HG02610 (cell line): ENCODE data around the gene CCDC85B.
"Not testable (repeated sequence)": the region's sequence is repeated elsewhere in the genome, so short reads cannot be mapped to it uniquely, and the experiment has no call there.

Source experiments
- ATAC-seq: cut with Tn5 transposase; IDR thresholded peaks from one replicate; pipeline ENCODE4 v1.9.1; 2021; ENCODE audit warnings: mild to moderate bottlenecking, moderate library complexity; ENCODE audit not compliant: unreplicated experiment

CCDC85B gene

DNA sequence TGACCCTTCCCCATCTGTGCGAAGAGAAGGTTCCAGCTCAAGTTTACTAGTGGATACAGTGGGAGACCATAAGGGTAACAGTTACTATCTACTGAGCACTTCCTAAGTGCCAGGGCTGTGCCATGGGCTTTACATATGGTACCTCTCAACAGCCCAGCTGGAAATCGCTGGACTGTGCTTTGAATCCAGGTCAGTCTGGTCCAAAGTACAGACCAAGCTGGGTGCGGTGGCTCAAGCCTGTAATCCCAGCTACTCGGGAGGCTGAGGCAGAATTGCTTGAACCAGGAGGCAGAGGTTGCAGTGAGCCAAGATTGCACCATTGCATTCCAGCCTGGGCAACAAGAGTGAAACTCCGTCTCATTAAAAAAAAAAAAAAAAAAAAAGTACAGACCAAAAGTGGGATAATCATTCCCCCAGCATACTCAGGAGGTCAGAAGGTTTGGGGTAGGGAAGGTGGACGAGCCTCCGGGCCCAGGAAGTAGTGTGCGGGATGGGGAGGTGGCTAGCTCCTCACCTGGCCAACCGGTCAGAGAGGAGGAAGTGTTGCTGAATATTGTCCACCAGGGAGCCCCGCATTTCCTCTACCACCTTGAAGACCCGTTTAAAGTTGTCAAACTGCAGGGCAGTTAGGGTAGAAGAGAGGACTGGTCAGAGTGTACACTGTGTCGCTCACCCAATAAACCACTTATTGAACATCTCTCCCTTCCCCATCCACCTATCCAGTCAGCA, 4.5 kb upstream of the CCDC85B start:
- ATAC-seq, result no peak

DNA sequence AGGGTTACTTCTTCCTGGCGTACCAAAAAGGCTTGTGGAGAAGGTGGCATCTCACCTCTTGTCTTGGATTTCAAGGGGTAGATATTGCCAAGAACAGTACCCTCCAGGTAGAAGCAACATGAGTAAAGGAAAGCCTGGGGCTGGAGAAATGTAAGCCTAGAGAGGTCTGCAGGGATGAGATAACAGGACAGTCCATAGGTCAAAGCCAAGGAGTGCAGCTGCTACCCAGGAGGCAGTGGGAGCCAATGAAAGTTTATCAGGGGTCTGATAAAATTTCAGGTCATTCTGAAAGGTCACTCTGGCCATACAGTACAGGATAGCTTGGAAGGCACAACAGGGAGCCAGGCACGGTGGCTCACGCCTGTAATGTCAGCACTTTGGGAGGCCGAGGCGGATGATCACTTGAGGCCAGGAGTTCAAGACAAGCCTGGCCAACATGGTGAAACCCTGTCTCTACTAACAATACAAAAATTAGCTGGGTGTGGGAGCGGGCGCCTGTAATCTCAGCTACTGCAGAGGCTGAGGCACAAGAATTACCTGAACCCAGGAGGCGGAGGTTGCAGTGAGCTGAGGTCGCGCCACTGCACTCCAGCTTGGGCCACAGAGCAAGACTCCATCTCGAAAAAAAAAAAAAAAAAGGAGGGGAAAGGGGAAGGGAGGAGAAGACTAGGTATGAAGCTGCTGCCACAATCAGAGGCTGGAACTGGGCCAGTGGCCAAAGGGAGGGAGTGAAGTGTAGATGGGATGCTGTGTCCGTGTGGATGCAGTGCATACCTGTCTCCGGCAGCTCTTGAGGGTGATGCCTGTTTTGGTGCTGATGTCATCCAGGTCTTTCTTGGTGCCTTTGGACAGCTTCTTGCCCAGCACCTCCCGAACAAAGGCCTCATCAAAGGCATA, 3.4 kb upstream of the CCDC85B start:
- ATAC-seq, result no peak

DNA sequence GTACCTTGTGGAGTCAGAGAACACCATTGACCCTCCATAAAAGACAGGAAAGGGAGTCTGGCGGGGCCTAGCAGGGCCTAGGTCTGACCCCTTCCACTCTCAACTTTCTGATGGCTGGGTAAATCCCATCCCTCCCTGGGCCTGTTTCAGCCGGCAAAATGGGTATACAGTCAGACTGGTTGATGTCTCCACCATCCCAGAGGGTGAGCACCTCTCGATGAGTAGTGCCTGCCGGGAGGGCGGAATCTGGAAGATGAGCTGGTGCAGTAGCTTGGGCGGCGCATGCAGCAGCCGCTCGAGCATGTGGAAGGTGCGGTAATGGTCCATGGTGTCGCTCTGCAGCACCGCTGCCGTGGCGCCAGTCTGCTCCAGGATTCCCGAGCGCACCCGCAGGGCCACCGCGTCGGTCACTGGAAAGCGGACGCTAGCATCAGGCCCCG, 2.7 kb upstream of the CCDC85B start:
- ATAC-seq, result no peak

DNA sequence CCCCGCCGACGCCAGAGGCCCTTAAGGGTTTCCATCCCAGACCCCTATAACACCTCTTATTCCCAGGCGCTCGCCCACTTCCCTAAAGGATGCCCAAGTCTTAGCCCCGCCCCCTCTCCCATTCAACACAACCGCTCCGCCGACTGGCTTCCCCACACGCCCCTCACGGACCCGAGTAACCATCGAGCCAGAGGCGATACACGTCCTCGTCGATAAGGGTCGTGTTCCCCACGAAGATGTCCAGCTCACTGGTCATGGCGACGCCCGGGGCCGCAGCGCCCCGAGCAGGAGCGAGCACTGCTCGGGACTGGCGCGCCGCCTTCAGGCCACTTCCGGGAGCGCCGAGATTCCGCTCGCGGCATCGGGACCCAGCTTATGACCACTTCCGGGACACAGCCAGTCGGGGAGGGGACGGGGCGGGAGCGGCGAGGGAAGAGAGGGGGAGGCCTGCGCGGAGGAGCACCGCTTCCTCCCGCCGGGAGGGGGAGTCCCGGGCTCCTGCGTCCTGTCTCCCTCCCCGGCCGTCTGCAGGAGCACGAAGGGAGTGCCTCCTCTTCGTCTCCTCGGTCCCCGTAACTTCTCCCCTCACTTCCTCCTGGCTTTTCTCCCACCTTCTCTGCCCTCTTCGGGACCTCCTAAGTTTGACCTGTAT, 2.2 kb upstream of the CCDC85B start, which contains the start of gene FIBP:
Gene FIBP (minus strand): TSS at position 309 of the 652 bp plus-strand sequence. CDS start 53 bp downstream, at position 256.
- peak; percentile 36 for ATAC-seq

DNA sequence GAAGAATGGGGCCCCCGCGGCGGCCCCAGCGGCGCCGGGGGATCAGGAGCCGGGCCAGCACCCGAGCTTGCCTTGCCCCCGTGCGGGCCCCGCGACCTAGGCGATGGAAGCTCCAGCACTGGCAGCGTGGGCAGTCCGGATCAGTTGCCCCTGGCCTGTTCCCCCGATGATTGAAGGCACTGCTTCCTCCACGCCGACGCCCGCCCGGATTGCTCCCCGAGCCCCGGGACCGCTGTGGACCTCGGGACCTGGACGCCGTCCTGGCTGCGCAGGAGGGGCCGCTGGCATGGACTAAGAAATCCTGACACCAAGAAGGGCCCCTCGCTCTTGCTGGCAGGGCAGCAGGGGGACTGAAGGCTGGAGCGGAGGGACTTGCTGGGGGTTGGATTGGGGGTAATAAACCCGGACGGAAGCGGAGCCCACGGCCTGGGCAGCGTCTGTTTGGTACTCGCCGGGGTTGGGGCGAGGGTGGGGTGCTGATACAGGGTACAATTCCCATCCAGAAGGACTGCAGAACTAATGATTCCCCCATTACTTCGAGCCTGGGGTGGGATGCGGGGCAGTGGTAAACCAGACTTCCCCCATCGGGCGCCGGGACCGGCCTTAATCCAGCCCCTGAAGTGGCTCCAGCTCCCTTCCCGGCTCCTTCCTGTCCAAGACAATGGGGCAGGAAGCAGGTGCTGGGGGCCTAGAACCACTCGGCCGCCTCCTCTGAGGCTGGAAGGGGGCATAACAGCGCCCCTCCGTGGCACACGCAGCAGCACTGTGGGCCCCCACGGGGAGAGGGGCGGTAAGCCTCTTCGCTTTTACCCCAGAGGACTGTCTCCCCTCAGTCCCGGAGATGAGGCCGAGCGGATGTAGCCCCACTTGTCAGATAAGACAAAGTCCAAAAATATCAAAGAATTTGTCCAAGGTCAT, 1.0 kb downstream of the CCDC85B start:
- no peak for ATAC-seq

DNA sequence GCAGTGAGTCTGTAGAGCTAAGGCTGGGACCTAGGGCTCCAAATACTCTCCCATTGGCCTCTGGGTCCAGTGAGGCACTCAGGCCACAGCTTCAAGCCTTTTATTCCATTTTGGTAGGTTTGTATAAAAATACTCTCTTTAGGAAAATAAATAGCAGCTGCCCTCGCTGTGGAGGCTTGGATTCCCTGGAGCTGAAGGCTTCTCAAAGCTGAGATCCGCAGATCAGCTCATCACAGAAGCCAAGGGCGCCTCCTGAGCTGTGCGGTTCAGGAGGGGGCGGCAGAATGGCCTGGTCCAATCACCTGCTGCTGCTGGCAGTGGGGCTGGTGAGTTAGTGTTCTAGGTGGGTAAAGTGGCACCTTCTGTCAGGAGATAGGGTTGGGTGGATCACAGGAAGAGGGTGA, 1.7 kb downstream of the CCDC85B start:
- not testable (repeated sequence) for ATAC-seq

DNA sequence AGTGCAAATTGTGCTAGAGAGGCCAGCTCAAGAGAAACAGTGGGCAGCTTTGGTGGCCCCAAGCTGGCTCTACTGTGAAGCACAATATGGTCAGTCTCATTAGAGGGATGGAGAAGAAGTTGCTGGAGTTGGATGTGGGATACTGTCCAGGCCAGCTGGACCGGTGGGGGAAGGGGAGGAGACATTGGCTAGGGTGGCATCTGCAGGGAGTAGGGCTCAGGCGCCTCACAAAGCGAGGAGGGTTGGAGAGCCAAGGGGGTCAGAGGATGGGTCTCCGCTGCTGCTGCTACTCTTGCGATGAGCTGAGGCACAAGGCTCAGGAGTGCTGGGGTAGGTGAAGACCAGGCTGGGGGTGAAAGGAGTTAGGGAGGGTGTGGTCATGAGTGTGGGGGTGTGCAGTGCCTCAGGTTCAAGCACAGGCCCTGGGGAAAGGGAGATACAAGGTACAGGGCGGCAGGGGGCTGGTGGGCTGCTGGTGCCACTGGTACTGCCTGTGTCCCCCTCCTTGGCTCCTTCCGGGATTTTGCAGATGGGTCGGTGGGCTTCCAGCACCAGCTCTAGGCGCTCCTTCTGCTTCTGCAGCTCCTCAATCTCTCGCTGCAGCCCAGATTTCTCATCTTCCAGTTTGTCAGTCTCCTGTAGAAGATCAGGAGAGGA, 2.3 kb downstream of the CCDC85B start:
- no peak for ATAC-seq

DNA sequence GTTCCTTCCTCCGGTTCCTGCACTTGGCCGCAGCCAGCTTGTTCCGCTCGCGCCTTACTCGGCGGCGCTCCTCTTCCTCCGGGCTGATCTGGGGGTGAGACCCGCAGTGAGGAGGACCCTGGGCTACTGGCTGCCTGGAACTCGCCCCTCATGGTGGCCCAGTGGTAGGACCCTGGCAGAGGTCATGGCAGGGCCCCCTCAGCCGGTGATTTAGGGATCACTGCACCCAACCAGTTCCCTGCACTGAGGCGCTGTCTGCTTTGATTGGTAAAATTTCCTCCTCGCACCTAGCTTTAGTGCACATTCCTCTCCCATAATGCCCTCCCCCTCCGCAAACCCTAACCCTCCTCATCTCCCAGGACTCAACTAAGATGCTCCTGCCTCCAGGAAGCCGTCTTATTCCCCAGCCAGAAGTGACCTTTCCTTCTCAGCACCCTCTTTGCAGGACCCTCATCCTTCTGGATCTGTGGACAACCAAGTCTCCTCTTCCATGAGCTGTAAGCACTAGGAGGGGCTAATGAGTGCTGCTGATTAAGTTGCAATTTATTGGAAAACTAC, 3.6 kb downstream of the CCDC85B start:
- no peak for ATAC-seq

DNA sequence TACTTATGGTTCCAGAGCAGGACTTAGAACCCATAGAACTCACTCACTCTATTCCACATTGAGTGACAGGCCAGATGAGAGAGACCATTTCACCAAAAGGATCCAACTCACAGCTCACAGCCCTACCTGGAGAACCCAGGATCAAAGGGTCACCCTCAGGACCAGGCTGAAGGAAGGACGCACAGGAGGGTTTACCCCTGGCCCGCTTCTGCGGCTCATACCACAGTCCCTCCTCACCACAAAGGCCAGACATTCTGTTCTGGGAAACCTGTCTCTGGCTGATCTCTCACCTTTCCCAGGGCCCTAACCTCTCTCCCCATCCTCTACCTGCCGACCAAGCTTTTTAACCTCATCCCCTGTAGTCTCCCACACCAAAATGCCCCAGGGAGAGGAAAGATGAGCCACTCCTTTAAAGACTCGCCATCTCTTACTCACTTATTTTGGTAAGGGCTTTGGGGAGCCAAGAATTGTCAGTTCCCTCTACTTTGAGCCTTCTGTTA, 5.1 kb downstream of the CCDC85B start:
- ATAC-seq, result no peak

DNA sequence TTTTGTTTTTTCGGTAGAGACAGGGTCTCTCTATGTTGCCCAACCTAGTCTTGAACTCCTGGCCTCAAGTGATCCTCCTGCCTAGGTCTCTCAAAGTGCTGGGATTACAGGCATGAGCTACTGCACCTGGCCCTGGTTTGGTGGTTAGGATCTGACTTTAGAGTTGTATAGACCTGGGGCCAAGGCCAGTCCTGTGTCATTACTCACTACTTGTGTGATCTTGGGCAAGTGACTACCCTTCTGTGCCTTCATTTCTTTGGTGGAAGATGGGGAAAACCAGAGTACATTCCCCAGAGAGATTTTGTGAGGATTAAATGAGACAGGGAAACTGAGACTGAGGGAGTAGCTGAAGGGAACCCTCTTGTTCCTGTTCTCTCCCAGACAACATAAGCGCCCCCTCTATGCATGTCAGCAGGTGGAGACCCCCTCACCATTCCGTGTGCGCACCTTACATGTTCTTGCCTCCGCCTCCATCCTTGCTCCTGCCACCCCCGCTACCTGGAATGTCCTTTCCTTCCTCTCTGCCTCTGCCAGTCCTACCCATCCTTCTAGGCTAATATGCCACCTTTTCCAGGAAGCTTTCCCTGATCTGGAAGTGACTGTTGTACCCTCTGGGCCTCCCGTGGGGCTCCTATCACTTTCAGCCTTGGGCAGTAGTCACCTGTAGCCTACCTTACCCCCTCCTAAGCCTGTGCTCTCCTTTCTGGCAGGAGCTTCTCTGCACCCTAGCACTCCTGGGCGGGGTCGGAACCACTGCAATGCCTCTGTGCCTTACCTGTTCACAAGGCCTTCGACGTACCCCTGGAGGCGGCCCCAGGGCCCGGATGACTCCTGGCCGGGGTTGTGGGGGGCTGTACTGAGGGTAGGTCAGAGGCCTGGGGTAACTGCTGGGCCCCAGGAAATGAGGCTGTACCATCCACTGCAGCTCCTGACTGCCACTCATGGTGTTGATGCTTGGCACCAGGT, 5.8 kb downstream of the CCDC85B start:
- ATAC-seq, result no peak

DNA sequence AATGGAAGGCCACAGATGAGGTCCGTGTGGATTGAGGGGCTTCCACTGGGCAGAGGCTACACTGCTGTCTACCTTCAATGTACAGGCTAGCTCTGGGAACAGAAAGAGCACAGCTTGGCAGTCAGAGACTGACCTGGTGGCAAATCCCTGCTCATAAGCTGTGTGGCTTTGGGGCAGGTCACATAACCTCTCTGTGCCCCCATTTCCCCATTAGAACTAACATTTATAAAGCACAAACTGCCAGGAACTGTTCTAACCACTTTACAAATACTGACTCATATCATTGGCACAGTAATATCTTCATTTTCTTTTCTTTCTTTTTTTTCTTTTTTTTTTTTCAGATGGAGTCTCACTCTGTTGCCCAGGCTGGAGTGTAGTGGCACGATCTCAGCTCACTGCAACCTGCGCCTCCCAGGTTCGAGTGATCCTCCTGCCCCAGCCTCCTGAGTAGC, 6.6 kb downstream of the CCDC85B start:
- no peak for ATAC-seq

DNA sequence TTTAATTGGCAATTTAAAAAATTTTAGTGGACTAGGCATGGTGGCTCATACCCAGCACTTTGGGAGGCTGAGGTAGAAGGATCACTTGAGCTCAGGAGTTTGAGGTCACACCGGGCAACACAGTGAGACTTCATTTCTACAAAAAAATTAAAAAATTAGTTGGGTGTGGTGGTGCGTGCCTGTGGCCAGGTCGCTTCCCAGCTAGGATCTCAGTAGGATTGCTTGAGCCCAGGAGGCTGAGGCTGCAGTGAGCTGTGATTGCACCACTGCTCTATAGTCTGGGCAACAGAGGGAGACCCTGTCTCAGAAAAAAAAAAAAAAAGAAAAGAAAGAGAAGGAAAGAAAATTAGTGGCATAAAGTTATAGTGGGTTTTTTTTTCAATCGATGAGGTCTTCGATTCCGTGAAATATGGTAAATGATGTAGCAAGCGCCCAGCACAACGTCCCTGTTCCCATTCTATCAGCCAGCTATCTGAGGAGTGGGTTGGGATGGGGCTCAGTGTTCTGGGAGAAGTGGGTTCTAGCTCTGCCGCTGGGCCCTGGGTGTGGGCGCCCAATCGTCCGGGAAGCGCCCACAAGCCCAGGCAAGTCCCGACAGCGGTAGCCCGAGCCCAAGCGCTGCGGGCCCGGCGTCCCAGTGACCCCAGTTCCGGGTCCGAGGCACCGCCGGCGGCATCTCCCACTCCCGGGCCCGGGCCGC, 8.3 kb downstream of the CCDC85B start:
- ATAC-seq, result no peak

DNA sequence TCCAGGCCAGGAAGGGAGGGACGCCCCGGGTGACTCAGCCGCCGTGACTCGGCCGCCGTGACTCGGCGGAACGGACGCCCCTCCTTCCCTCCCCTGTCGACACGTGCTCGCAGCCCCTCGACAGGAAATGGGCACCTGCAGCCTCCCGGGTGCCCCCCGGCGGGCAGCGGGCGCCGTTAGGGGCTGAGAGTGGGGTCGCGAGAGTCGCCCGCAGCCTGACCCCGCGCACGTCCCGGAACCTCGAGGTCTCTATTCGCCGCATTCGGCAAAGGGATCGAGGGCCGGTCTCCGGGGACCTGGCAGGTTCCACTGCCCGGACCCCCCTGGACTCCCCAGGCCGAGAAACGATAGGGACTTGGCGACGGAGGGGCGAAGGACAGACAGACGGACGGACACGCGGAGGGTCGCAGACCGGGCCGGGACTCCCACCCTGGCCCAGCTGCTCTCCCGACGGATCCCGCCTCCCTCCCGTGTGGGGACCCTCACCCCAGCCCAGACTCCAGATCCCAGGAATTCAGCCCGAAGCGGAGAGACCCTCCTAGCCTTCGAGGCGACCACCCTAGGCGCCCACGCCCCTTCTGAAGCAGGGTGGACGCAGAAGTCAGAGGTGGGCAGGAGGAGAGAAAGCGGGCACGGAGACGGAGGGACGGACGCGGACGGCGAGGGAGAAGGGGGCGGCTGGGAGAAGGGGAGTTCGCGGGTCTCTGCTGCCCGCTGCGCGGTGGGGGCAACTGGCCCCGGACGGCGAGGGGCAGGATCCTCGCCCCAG, 9.1 kb downstream of the CCDC85B start:
- ATAC-seq, result no peak

DNA sequence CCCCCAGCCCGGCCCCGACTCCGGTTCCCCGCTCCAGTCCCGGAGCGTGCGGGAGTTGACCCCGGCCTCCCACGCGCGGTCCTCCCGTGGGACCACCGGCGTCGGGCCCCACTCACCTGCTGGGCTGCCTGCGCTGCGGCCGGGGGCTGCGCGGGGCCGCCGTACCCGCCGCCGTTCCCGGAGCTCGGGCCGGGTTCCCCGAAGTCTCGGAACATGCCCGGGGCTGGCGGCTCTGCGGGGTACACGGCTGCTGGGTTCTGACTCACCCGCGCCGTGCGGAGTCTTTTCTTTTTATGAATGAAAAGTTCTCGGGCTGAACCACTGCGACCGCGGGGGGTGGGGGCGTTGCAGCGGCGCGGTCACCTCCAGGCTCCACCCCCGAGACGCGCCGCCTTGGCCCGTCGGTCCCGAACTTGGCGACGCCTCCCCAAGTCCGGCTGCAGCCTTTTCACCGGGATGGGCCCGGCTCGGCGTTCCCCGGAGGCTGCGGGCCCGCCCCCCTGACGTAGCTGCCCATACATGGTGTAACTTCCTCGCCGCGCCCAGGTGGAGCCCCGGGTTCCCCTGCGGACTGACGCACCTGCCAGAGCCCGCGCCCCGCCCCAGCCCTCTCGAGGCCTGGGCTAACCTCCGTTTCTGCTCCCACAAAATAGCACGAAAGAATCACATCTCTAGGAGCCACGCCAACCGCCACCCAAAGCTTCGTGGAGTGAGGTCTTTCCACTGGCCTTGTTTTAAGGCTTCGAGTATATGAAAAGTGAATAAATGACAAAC, 9.8 kb downstream of the CCDC85B start, which contains the start of gene FOSL1:
Gene FOSL1 (minus strand): TSS at position 264 of the 774 bp plus-strand sequence. CDS start 49 bp downstream, at position 215.
- ATAC-seq, result peak; percentile 70

DNA sequence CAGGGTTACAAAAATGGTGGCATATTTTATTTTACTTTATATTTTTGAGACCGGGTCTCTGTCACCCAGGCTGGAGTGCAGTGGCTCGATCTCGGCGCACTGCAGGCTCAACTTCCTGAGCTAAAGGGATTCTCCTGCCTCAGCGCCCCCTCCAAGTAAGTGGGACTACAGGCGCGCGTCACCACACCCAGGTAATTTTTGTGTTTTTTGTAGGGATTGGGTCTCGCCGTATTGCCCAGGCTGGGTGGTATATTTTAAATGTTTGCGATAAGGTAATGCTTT, 10.4 kb downstream of the CCDC85B start:
- ATAC-seq, result no peak

DNA sequence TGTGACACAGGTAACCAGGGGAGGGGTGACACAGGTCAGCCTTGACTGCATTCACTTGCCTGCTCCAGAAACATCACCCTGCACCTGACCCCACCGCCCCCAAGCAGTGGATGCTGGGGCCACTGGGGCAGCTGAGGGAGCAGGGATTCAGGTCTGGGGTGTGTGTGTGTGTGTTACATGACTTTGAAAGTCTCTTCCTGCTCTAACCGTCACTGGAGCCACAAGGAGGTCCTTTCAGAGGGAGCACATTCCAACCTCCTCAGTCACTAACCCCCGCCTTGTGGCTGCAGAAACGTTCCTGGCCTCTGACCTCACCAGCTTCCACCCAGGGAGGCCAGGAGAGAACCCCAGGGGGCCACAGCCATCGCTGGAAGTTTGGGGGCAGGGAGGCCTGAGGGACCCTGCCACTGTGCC, 12.6 kb downstream of the CCDC85B start:
- no peak for ATAC-seq
